ENCODE measurements around the gene CERS6. TPM values are rescaled to one million over a fixed set of nuclear protein-coding genes. Genes with fewer than 3 reads are reported as not detected.

CERS6 gene
- total and polyA plus RNA-seq, 2 experiments from 2014 or later, result 7.4 to 35.0 TPM

DNA sequence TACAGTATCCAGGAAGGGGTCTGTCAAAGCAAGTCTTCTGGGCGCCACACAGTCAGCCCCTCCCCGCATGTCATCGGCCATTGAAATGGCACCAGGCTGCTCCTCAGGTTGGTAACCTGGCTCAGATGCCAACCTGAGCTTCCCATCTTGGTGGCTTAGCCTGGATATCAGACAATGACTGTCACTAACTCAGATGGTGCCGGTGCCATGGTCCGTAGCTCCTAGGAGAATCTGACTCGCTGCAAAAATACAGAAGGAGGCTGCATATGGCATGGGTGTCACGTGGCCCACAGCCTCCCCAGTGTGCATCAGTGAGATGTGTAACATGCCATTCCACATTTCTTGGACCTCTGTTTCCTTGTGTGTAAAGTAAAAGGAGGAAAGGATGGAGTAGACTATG, 349.5 kb downstream of the CERS6 start (continued):
- TF ChIP-seq EZH2phosphoT487 (IDR thresholded peaks at IDR 0.05; ENCODE audit: unreplicated experiment) (no peak), STAT1 (IDR thresholded peaks at IDR 0.05; ENCODE audit: unreplicated experiment) (no peak), JUNB (IDR thresholded peaks at IDR 0.05; ENCODE audit: unreplicated experiment) (no peak), EZH2 (IDR thresholded peaks at IDR 0.05; ENCODE audit: low read depth, unreplicated experiment) (no peak)
- TF ChIP-seq, protein P1, sequence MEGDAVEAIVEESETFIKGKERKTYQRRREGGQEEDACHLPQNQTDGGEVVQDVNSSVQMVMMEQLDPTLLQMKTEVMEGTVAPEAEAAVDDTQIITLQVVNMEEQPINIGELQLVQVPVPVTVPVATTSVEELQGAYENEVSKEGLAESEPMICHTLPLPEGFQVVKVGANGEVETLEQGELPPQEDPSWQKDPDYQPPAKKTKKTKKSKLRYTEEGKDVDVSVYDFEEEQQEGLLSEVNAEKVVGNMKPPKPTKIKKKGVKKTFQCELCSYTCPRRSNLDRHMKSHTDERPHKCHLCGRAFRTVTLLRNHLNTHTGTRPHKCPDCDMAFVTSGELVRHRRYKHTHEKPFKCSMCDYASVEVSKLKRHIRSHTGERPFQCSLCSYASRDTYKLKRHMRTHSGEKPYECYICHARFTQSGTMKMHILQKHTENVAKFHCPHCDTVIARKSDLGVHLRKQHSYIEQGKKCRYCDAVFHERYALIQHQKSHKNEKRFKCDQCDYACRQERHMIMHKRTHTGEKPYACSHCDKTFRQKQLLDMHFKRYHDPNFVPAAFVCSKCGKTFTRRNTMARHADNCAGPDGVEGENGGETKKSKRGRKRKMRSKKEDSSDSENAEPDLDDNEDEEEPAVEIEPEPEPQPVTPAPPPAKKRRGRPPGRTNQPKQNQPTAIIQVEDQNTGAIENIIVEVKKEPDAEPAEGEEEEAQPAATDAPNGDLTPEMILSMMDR (conservative IDR thresholded peaks at IDR 0.05; ENCODE audit: low read depth in 2 of 2), result no peak

DNA sequence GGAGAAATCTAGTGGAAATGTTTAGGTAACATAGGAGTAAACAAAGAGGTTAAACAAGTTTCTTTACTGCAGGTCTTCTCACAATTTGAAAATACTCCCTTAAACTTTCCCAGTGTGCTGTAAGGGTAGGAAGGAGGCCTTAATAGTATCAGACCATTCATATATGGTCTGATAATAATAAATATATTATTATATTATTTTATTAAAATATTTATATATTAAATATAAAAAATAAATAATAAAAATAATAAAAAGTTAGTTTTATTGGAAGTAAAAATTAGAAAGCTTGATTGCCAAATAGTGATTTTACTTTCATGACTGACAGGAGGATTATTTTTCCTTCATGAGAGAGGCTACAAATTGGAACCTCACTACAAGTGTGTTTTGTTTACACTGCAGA, 353.5 kb downstream of the CERS6 start:
- Histone ChIP-seq H3K27me3 (ENCODE audit: insufficient read depth) (no peaks in the 10 kb centered on the region), H3K36me3 (ENCODE audit: insufficient read depth) (no peaks in the 10 kb centered on the region), H3F3A (replicated peaks; ENCODE audit: low read depth) (no peaks in the 10 kb centered on the region), H3K79me2 (replicated peaks; ENCODE audit: insufficient read depth) (no peaks in the 10 kb centered on the region), H4K20me1 (replicated peaks; ENCODE audit: insufficient read depth) (no peaks in the 10 kb centered on the region), H3K27ac (ENCODE audit: low read depth) (no peak overlapping the region), H3K4me2 (no peak overlapping the region), H3K4me1 (ENCODE audit: insufficient read depth) (peaks cover 9% of the 10 kb centered on the region; the same call in 1 of the 2 replicates), H3K4me3 (no peak overlapping the region), H2AFZ (no peak overlapping the region), H3K9me2 (ENCODE audit: insufficient read depth) (no peaks in the 10 kb centered on the region)
- no peaks in the 10 kb centered on the region for H3K9me3 Mint-ChIP-seq
- no peaks in the 10 kb centered on the region for H3K27me3 Mint-ChIP-seq (ENCODE audit: insufficient read depth, low read depth, poor library complexity)
- no peak overlapping the region for H3K4me3 Mint-ChIP-seq
- DNase-seq (ENCODE audit: low spot score) (no peak), ATAC-seq (no peak)
- H3K27ac Mint-ChIP-seq, result no peak overlapping the region
- peaks cover 13% of the 10 kb centered on the region for H3K4me1 Mint-ChIP-seq
- no peaks in the 10 kb centered on the region for H3K36me3 Mint-ChIP-seq (ENCODE audit: low read depth)
- TF ChIP-seq, protein P1 (conservative IDR thresholded peaks at IDR 0.05; ENCODE audit: low read depth in 2 of 2), result no peak
- TF ChIP-seq CREB1 (CRISPR knock-in tag; IDR thresholded peaks at IDR 0.05; ENCODE audit: low read depth), result no peak
- TF ChIP-seq EZH2phosphoT487 (IDR thresholded peaks at IDR 0.05; ENCODE audit: unreplicated experiment), result no peak
- TF ChIP-seq POLR2AphosphoS5 (IDR thresholded peaks at IDR 0.05; ENCODE audit: low read depth), result no peak
- TF ChIP-seq ZNF114 (CRISPR knock-in tag; IDR thresholded peaks at IDR 0.05), result no peak
- TF ChIP-seq, protein P2, sequence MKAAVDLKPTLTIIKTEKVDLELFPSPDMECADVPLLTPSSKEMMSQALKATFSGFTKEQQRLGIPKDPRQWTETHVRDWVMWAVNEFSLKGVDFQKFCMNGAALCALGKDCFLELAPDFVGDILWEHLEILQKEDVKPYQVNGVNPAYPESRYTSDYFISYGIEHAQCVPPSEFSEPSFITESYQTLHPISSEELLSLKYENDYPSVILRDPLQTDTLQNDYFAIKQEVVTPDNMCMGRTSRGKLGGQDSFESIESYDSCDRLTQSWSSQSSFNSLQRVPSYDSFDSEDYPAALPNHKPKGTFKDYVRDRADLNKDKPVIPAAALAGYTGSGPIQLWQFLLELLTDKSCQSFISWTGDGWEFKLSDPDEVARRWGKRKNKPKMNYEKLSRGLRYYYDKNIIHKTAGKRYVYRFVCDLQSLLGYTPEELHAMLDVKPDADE (IDR thresholded peaks at IDR 0.05), result no peak
- no peak for TF ChIP-seq JUNB (IDR thresholded peaks at IDR 0.05; ENCODE audit: unreplicated experiment)
- TF ChIP-seq, protein P3, sequence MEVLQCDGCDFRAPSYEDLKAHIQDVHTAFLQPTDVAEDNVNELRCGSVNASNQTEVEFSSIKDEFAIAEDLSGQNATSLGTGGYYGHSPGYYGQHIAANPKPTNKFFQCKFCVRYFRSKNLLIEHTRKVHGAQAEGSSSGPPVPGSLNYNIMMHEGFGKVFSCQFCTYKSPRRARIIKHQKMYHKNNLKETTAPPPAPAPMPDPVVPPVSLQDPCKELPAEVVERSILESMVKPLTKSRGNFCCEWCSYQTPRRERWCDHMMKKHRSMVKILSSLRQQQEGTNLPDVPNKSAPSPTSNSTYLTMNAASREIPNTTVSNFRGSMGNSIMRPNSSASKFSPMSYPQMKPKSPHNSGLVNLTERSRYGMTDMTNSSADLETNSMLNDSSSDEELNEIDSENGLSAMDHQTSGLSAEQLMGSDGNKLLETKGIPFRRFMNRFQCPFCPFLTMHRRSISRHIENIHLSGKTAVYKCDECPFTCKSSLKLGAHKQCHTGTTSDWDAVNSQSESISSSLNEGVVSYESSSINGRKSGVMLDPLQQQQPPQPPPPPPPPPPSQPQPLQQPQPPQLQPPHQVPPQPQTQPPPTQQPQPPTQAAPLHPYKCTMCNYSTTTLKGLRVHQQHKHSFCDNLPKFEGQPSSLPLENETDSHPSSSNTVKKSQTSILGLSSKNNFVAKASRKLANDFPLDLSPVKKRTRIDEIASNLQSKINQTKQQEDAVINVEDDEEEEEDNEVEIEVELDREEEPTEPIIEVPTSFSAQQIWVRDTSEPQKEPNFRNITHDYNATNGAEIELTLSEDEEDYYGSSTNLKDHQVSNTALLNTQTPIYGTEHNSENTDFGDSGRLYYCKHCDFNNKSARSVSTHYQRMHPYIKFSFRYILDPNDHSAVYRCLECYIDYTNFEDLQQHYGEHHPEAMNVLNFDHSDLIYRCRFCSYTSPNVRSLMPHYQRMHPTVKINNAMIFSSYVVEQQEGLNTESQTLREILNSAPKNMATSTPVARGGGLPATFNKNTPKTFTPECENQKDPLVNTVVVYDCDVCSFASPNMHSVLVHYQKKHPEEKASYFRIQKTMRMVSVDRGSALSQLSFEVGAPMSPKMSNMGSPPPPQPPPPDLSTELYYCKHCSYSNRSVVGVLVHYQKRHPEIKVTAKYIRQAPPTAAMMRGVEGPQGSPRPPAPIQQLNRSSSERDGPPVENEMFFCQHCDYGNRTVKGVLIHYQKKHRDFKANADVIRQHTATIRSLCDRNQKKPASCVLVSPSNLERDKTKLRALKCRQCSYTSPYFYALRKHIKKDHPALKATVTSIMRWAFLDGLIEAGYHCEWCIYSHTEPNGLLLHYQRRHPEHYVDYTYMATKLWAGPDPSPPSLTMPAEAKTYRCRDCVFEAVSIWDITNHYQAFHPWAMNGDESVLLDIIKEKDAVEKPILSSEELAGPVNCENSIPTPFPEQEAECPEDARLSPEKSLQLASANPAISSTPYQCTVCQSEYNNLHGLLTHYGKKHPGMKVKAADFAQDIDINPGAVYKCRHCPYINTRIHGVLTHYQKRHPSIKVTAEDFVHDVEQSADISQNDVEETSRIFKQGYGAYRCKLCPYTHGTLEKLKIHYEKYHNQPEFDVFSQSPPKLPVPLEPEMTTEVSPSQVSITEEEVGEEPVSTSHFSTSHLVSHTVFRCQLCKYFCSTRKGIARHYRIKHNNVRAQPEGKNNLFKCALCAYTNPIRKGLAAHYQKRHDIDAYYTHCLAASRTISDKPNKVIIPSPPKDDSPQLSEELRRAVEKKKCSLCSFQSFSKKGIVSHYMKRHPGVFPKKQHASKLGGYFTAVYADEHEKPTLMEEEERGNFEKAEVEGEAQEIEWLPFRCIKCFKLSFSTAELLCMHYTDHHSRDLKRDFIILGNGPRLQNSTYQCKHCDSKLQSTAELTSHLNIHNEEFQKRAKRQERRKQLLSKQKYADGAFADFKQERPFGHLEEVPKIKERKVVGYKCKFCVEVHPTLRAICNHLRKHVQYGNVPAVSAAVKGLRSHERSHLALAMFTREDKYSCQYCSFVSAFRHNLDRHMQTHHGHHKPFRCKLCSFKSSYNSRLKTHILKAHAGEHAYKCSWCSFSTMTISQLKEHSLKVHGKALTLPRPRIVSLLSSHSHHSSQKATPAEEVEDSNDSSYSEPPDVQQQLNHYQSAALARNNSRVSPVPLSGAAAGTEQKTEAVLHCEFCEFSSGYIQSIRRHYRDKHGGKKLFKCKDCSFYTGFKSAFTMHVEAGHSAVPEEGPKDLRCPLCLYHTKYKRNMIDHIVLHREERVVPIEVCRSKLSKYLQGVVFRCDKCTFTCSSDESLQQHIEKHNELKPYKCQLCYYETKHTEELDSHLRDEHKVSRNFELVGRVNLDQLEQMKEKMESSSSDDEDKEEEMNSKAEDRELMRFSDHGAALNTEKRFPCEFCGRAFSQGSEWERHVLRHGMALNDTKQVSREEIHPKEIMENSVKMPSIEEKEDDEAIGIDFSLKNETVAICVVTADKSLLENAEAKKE (CRISPR knock-in tag; IDR thresholded peaks at IDR 0.05), result no peak
- no peak for TF ChIP-seq ZNF331 (CRISPR knock-in tag; IDR thresholded peaks at IDR 0.05; ENCODE audit: low read depth)
- no peak for TF ChIP-seq STAT1 (IDR thresholded peaks at IDR 0.05; ENCODE audit: unreplicated experiment)
- no peak for TF ChIP-seq NANOG (IDR thresholded peaks at IDR 0.05; ENCODE audit: borderline replicate concordance)
